Endothelial cell of umbilical vein (primary cell): Measurements from ENCODE around the gene BABAM2. TPM values are rescaled to one million over a fixed set of nuclear protein-coding genes. Genes with fewer than 3 reads are reported as not detected.

ENCODE experiments used
- BruUV-seq: library from RNA; stranded (reverse); fragments of 400-500 nt; replicated peaks from 2 replicates; lab custom pipeline; 2021; lab: Mats Ljungman, UMichigan
- CTCF ChIA-PET: fragments of 300-600, 350-600 bp; sonication (Branson Sonifier 250); formaldehyde crosslinking; loops from one replicate; lab custom pipeline; 2021; ENCODE audit warnings: antibody characterized with exemption, inconsistent platforms; lab: Charles Lee
- POLR2A ChIA-PET: fragments of 300-600, 350-600 bp; sonication (Branson Sonifier 250); formaldehyde crosslinking; loops from one replicate; lab custom pipeline; 2021; ENCODE audit warnings: antibody characterized with exemption, inconsistent platforms; lab: Charles Lee
- DNase-seq: peaks from one replicate; pipeline ENCODE4 v3.0.0-alpha.2; 2011; ENCODE audit warnings: low read depth, low spot score
- FAIRE-seq: peaks from 2 replicates; lab custom pipeline; 2011; peaks lifted over from hg19 to GRCh38; lab: Jason Lieb, UNC
- H2AFZ ChIP-seq: 2 replicates; pipeline ENCODE4 v1.6.0; 2012; ENCODE audit warnings: low read depth, low read length, control low read depth, inconsistent platforms
- H3K27ac ChIP-seq: 2 replicates; pipeline ENCODE4 v1.5.1; 2011; ENCODE audit warnings: low read depth, mild to moderate bottlenecking, control low read depth, low read length, moderate library complexity; ENCODE audit not compliant: insufficient read depth
- H3K27me3 ChIP-seq, 2 experiments: 2 replicates each; pipeline versions ENCODE4 v1.6.0 to v1.6.1; 2011; ENCODE audit warnings: low read length in 2 of 2, mixed read lengths in 1 of 2; ENCODE audit not compliant: control insufficient read depth in 2 of 2, insufficient read depth in 2 of 2
- H3K36me3 ChIP-seq, 2 experiments: 2 replicates in 1 of 2; 3 replicates in 1 of 2; pipeline ENCODE4 v1.5.1; 2011; ENCODE audit warnings: low read length in 2 of 2, mild to moderate bottlenecking in 1 of 2, moderate library complexity in 1 of 2; ENCODE audit not compliant: control insufficient read depth in 2 of 2, insufficient read depth in 2 of 2; ENCODE audit errors: extremely low read depth in 1 of 2
- H3K4me1 ChIP-seq: 3 replicates; pipeline ENCODE4 v1.5.1; 2011; ENCODE audit warnings: mild to moderate bottlenecking, low read length; ENCODE audit not compliant: control insufficient read depth, insufficient read depth; ENCODE audit errors: extremely low read depth
- H3K4me2 ChIP-seq: 2 replicates; pipeline ENCODE4 v1.6.1; 2011; ENCODE audit warnings: low read length, control low read depth, mixed read lengths; ENCODE audit not compliant: insufficient read depth
- H3K4me3 ChIP-seq, 3 experiments: fragments of 200-600 bp in 1 of 3; sonication (generic), shearing (Covaris generic) in 1 of 3; replicated peaks in 1 of 3; 2 replicates each; pipeline ENCODE4 v1.5.1; 2011 to 2016; ENCODE audit warnings: control low read depth in 3 of 3, low read length in 3 of 3, mild to moderate bottlenecking in 2 of 3, inconsistent platforms in 1 of 3, low read depth in 1 of 3, moderate library complexity in 1 of 3; ENCODE audit not compliant: insufficient read depth in 1 of 3
- H3K79me2 ChIP-seq: 2 replicates; pipeline ENCODE4 v1.6.0; 2012; ENCODE audit warnings: low read length, inconsistent platforms; ENCODE audit not compliant: control insufficient read depth, insufficient read depth
- H3K9ac ChIP-seq: replicated peaks from 2 replicates; pipeline ENCODE3; 2011; ENCODE audit warnings: low read length, control low read depth; ENCODE audit not compliant: insufficient read depth; ENCODE audit errors: extremely low read depth
- H3K9me1 ChIP-seq: replicated peaks from 3 replicates; pipeline ENCODE4 v1.6.0; 2011; ENCODE audit warnings: mild to moderate bottlenecking, low read length; ENCODE audit not compliant: control insufficient read depth, insufficient read depth; ENCODE audit errors: extremely low read depth
- H3K9me3 ChIP-seq: replicated peaks from 2 replicates; pipeline ENCODE4 v1.5.1; 2012; ENCODE audit warnings: low read length, inconsistent platforms; ENCODE audit not compliant: control insufficient read depth, insufficient read depth
- H4K20me1 ChIP-seq: replicated peaks from 2 replicates; pipeline ENCODE3; 2011; ENCODE audit warnings: mild to moderate bottlenecking, low read length; ENCODE audit not compliant: control insufficient read depth, insufficient read depth; ENCODE audit errors: extremely low read depth
- CTCF ChIP-seq, 2 donors: IDR thresholded peaks; 1 replicate in 1 of 2; 2 replicates in 1 of 2; pipeline ENCODE4 v1.5.1; 2011; ENCODE audit warnings: low read length in 2 of 2, mild to moderate bottlenecking in 2 of 2, moderate library complexity in 2 of 2, control low read depth in 1 of 2, inconsistent platforms in 1 of 2, low read depth in 1 of 2; ENCODE audit not compliant: insufficient read depth in 1 of 2; ENCODE audit errors: extremely low read depth in 1 of 2
- EZH2 ChIP-seq: IDR thresholded peaks from 2 replicates; pipeline ENCODE4 v1.6.1; 2012; ENCODE audit warnings: borderline replicate concordance, low read depth, mild to moderate bottlenecking, moderate library complexity, low read length, inconsistent platforms; ENCODE audit not compliant: severe bottlenecking
- FOS ChIP-seq: IDR thresholded peaks from 2 replicates; pipeline ENCODE4 v1.6.1; 2011; ENCODE audit warnings: mild to moderate bottlenecking, low read length, moderate library complexity, borderline replicate concordance; ENCODE audit not compliant: insufficient read depth
- GATA2 ChIP-seq: IDR thresholded peaks from 2 replicates; pipeline ENCODE4 v1.7.0; 2011; ENCODE audit warnings: low read depth, mild to moderate bottlenecking, moderate library complexity, mixed read lengths, low read length; ENCODE audit not compliant: insufficient read length, insufficient read depth
- JUN ChIP-seq: IDR thresholded peaks from 2 replicates; pipeline ENCODE4 v1.6.1; 2011; ENCODE audit warnings: borderline replicate concordance, low read depth; ENCODE audit not compliant: insufficient read length, insufficient read depth
- MYC ChIP-seq: IDR thresholded peaks from one replicate; pipeline ENCODE4 v1.6.1; 2011; ENCODE audit warnings: mild to moderate bottlenecking, low read depth, low read length
- POLR2A ChIP-seq: IDR thresholded peaks from 2 replicates; pipeline ENCODE4 v1.6.1; 2012; ENCODE audit warnings: low read depth, mild to moderate bottlenecking, control low read depth, low read length
- POLR2AphosphoS5 ChIP-seq: IDR thresholded peaks from 2 replicates; pipeline ENCODE4 v1.6.1; 2012; ENCODE audit warnings: low read depth, mild to moderate bottlenecking, control low read depth, low read length, moderate library complexity; ENCODE audit not compliant: insufficient read depth
- dilution Hi-C: fragments of 300-500 bp; cut with MboI; formaldehyde crosslinking; loops from one replicate; pipeline ENCODE4 v1.15.0; 2019; ENCODE audit warnings: low sequenced_read_pairs; ENCODE audit not compliant: extremely low pct_ligation_motif_present
- intact Hi-C: fragments of 100-400 bp; cut with micrococcal nuclease; formaldehyde crosslinking; loops from one replicate; pipeline ENCODE4 v1.10.0; 2022
- polyA plus RNA-seq, 4 experiments: library from polyadenylated mRNA; depleted of rRNA in 3 of 4; stranded (reverse) in 3 of 4; unstranded in 1 of 4; fragments of >200 nt; gene quantifications; 2 replicates each; pipeline versions ENCODE4 v1.2.1 to v1.2.3, GENCODE V29; 2011 to 2012; ENCODE audit warnings: missing spikeins in 1 of 4
- total RNA-seq: library from RNA; stranded (reverse); gene quantifications from 2 replicates; pipeline ENCODE4 v1.2.3, GENCODE V29; 2021
- TF ChIP-seq, protein P1 (sequence below): IDR thresholded peaks from 2 replicates; pipeline ENCODE4 v1.6.1; 2011; ENCODE audit not compliant: insufficient read depth, insufficient read length

Gene BABAM2
- total and polyA plus RNA-seq, 2 donors (not counting 3 experiments of a cell fraction or from before 2014, with no cell fraction given): 19.9 to 27.6 TPM

- BruUV-seq: no TSS peak
- Histone ChIP-seq H4K20me1 (no peaks in the 10 kb centered on the region), H3K27me3 (no peaks in the 10 kb centered on the region), H2AFZ (no peak overlapping the region), H3K4me1 (peaks cover 17% of the 10 kb centered on the region), H3K9me3 (no peaks in the 10 kb centered on the region), H3K36me3 (no peaks in the 10 kb centered on the region), H3K9me1 (no peaks in the 10 kb centered on the region), H3K79me2 (no peaks in the 10 kb centered on the region), H3K4me3 (no peak overlapping the region), H3K9ac (no peak overlapping the region), H3K27ac (no peak overlapping the region), H3K4me2 (no peak overlapping the region)
- no peak for FAIRE-seq
- ChIA-PET CTCF (interaction anchor here (0.9 kb wide), 1 partner anchor 8 kb away, joined by 3 read pairs; no protein-coding TSS in a partner anchor), POLR2A (no interaction called here)
- intact Hi-C loops (no loop called here), dilution Hi-C loops (no loop called here)
- no peak for TF ChIP-seq FOS
- no peak for TF ChIP-seq GATA2
- TF ChIP-seq MYC: no peak
- no peak for TF ChIP-seq POLR2A
- no peak for TF ChIP-seq CTCF (IDR thresholded peaks at IDR 0.05; ENCODE audit: extremely low read depth in 1 of 2, insufficient read depth in 1 of 2, low read depth in 1 of 2, low read length in 2 of 2)
- TF ChIP-seq, protein P1, sequence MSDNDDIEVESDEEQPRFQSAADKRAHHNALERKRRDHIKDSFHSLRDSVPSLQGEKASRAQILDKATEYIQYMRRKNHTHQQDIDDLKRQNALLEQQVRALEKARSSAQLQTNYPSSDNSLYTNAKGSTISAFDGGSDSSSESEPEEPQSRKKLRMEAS: no peak
- TF ChIP-seq POLR2AphosphoS5: no peak
- TF ChIP-seq EZH2: no peak
- TF ChIP-seq JUN: no peak
- DNase-seq: no peak
Measured at GRCh38 chr2:28352610-28353195, 462.2 kb downstream of the BABAM2 start.
